Measurements from ENCODE around the gene C16orf87.
A peak's percentile ranks its signal among the peaks of the same experiment; 100 is the strongest.
"Not testable (repeated sequence)": the region's sequence is repeated elsewhere in the genome, so short reads cannot be mapped to it uniquely, and the experiment has no call there.

The C16orf87 gene

GRCh38 chr16:46790599-46791270, 40.2 kb downstream of the C16orf87 start:
- Mint-ChIP-seq H3K27ac (no peak overlapping the region), H3K36me3 (ENCODE audit: low read depth) (peaks cover 56% of the 10 kb centered on the region), H3K9me3 (peaks cover 71% of the 10 kb centered on the region), H3K4me1 (peaks cover 8% of the 10 kb centered on the region), H3K4me3 (peak overlapping the region; percentile 83), H3K27me3 (ENCODE audit: low read depth, poor library complexity) (peaks cover 8% of the 10 kb centered on the region)
- TF ChIP-seq CTCF (IDR thresholded peaks at IDR 0.05) = no peak
- no peak for DNase-seq

DNA sequence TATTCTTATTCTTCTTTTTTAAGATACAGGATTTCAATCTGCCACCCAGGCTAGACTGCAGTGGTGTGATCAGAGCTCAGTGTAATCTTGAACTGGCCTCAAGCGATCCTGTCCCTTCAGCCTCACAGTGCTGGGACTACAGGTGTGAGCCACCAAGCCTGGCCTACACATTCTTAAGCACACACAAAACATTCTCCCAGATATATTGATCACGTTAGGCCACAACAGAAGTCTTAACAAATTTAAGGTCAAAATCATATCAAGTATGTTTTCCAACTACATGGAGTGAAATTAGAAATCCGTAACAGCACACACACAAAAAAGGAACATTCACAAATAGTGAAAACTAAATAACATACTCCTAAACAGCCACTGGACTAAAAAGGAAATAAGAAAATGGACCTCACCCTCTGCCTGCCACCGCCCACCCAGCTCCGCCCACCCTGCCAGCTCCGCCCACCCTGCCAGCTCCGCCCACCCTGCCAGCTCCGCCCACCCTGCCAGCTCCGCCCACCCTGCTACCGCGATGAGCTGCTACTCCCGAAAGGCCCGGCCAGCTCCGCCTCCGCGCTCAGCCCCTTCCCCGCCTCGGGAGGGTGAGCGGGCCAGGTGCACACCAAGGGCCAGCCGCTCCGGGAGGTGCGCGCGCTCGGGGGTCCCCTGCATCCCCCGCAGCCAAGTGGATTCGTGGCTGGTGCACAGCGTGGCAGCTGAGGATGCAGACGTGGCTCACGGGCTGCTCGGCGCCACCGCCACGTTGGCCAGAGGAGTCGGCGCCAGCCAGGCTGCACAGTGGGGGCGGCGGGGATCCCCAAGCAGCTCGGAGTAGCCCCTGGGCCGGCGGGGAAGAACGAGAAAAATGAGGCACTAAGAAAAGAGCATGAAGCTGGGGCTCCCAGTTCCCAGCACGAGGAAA, 41.2 kb downstream of the C16orf87 start:
- DNase-seq = peak; percentile 74
- H3K4me3 Mint-ChIP-seq = peak overlapping the region; percentile 83
- H3K27me3 Mint-ChIP-seq (ENCODE audit: low read depth, poor library complexity) = peaks cover 8% of the 10 kb centered on the region
- no peak overlapping the region for H3K27ac Mint-ChIP-seq
- peaks cover 14% of the 10 kb centered on the region for H3K4me1 Mint-ChIP-seq
- H3K36me3 Mint-ChIP-seq (ENCODE audit: low read depth) = peaks cover 50% of the 10 kb centered on the region
- H3K9me3 Mint-ChIP-seq = peaks cover 67% of the 10 kb centered on the region
- TF ChIP-seq CTCF (IDR thresholded peaks at IDR 0.05) = no peak

DNA sequence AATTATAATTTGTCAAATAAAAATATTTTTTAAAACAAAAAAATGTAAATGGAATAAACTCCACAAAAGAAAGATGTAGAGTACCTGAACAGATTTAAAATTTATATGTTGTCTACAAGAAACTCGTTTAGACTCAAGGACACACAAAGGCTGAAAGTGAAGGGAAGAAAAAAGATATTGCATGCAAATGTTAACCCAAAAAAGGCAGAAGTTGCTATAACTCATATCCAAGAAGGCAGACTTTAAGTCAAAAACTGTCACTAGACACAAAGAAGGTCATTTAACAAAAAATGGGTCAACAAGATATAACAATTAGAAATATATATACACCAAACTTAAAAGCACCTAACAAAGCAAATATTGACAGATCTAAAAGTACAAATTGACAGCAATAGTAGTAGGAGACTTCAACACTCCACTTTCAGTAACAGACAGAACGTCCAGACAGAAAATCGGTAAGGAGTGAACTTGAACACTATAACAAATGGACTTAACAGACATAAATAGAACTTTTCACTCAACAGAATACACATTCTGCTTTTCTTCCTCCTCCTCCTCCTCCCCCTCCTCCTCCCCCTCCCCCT, 42.0 kb downstream of the C16orf87 start:
- H3K27ac Mint-ChIP-seq = no peak overlapping the region
- DNase-seq = no peak
- peaks cover 8% of the 10 kb centered on the region for H3K27me3 Mint-ChIP-seq (ENCODE audit: low read depth, poor library complexity)
- H3K9me3 Mint-ChIP-seq = peaks cover 61% of the 10 kb centered on the region
- no peak for TF ChIP-seq CTCF (IDR thresholded peaks at IDR 0.05)
- peaks cover 45% of the 10 kb centered on the region for H3K36me3 Mint-ChIP-seq (ENCODE audit: low read depth)
- peak overlapping the region; percentile 26 for H3K4me3 Mint-ChIP-seq
- H3K4me1 Mint-ChIP-seq = peaks cover 16% of the 10 kb centered on the region

DNA sequence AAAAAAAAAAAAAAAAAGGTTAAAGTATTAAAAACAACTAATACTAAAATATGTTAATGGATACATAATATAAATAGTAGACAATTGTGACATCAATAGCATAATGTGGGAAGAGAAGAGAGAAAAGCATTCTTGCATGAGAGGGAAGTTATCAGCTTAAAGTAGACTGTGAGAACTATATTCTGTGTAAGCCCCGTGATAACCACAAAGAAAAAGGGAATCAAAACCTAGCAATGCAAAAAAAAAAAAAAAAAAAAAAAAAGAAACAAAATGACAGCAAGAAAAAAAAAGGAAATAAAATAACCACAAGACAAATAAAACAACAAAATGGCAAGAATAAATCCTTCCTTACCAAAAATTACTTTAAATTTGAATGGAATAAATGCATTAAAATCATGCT, 43.1 kb downstream of the C16orf87 start:
- no peak overlapping the region for H3K27ac Mint-ChIP-seq
- DNase-seq = no peak
- H3K27me3 Mint-ChIP-seq (ENCODE audit: low read depth, poor library complexity) = peaks cover 8% of the 10 kb centered on the region
- H3K9me3 Mint-ChIP-seq = peaks cover 50% of the 10 kb centered on the region
- peaks cover 38% of the 10 kb centered on the region for H3K36me3 Mint-ChIP-seq (ENCODE audit: low read depth)
- peaks cover 16% of the 10 kb centered on the region for H3K4me1 Mint-ChIP-seq
- no peak overlapping the region for H3K4me3 Mint-ChIP-seq
- TF ChIP-seq CTCF (IDR thresholded peaks at IDR 0.05) = no peak

DNA sequence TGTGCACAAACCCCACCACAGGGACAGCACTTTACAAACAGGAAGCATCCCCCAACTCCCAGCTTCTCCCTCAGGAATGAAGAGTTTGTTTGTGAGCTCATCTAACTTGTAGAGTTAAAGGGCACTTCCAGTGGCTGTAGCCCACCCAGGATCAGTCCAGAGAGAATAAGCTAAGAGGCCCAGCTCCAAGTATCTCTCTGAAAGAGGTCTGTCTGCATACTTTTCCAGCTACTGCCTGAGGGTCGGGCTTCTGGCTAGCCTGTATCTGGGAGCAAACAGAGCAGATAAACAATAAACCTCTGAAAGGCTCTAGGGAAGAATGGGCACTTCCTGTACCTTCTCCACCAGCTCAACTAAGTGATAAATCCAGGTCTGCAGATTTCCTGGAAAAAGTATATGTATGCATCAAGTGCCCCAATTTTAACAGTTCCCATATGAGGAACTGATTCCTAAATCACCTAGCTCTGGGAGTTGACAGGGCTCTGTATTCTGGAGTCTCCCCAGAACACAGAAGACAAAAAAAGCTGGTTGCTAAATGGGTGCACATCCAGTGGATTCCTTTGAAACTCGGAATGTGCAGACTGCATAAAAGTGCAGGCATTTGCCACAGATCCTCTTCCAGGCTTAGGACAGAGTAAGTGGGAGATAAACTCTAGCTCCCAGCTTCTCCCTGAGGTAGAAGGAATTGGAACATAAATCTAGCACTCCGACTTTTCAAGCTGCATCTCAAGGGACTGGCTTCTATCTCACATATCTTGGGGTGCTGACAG, 45.7 kb downstream of the C16orf87 start:
- DNase-seq = no peak
- Mint-ChIP-seq H3K9me3 (peaks cover 30% of the 10 kb centered on the region), H3K27me3 (ENCODE audit: low read depth, poor library complexity) (peaks cover 4% of the 10 kb centered on the region), H3K4me1 (peaks cover 10% of the 10 kb centered on the region), H3K4me3 (no peak overlapping the region), H3K36me3 (ENCODE audit: low read depth) (peaks cover 20% of the 10 kb centered on the region), H3K27ac (peak overlapping the region; percentile 61)
- TF ChIP-seq CTCF (IDR thresholded peaks at IDR 0.05) = no peak

- Mint-ChIP-seq H3K36me3 (ENCODE audit: low read depth) (peaks cover 18% of the 10 kb centered on the region), H3K27ac (peak overlapping the region; percentile 61), H3K9me3 (peaks cover 30% of the 10 kb centered on the region)
- not testable (repeated sequence) for H3K27me3 Mint-ChIP-seq (ENCODE audit: low read depth, poor library complexity); DNase-seq; H3K4me3 Mint-ChIP-seq; H3K4me1 Mint-ChIP-seq
These were observed 46.4 kb downstream of the C16orf87 start for GRCh38 chr16:46784569-46784968.
